Type B pancreatic cell (in vitro differentiated cells): ENCODE data around the gene THADA. TPM values are rescaled to one million over a fixed set of nuclear protein-coding genes. Genes with fewer than 3 reads are reported as not detected.

Source experiments
- DNase-seq: peaks from one replicate; pipeline ENCODE4 v3.0.0; 2021; ENCODE audit warnings: mixed read lengths; ENCODE audit not compliant: unreplicated experiment; ENCODE audit errors: extremely low spot score
- H3K27ac Mint-ChIP-seq: 2 replicates; pipeline ENCODE4 v1.8.0; 2021; ENCODE audit warnings: mild to moderate bottlenecking, mixed read lengths
- H3K27me3 Mint-ChIP-seq: 2 replicates; pipeline ENCODE4 v1.8.0; 2021; ENCODE audit warnings: mixed read lengths
- H3K36me3 Mint-ChIP-seq: 2 replicates; pipeline ENCODE4 v1.8.0; 2021; ENCODE audit warnings: mixed read lengths
- H3K4me1 Mint-ChIP-seq: one replicate; pipeline ENCODE4 v1.8.0; 2021; ENCODE audit warnings: mixed read lengths; ENCODE audit not compliant: unreplicated experiment
- H3K4me3 Mint-ChIP-seq: 2 replicates; pipeline ENCODE4 v1.8.0; 2021; ENCODE audit warnings: mild to moderate bottlenecking, mixed read lengths
- H3K9me3 Mint-ChIP-seq: 2 replicates; pipeline ENCODE4 v1.8.0; 2021; ENCODE audit warnings: mixed read lengths
- total RNA-seq: library from RNA; stranded (reverse); gene quantifications from 2 replicates; pipeline ENCODE4 v1.2.1, GENCODE V29; 2021; ENCODE audit warnings: low replicate concordance
- TF ChIP-seq, protein P1 (sequence below): fragments of 200-600 bp; sonication (generic); conservative IDR thresholded peaks from 2 replicates; pipeline ENCODE4 v1.5.0; 2021; ENCODE audit warnings: antibody characterized with exemption, mild to moderate bottlenecking

THADA gene
- total RNA-seq, 1 donor from 2014 or later, result 35.6 TPM

DNA sequence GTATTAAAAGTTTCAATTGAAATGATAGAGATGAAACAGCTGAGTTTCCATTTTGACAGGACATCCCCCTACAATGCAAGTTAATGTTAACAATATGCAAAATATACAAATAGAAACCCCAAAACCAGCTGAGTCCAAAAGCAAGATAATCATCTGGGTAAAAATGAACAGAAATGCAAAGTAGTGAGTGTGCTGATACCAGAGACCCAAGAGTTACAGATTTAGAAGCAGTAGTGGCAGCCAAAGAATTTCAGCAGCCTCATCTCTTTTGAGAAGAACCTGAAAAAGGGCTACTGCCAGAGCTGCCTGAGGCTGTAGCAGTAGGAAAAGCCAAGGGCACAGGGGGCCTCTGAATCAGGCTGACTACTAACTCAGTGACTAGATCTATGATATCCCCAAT, 82.6 kb downstream of the THADA start:
- no peaks in the 10 kb centered on the region for H3K4me1 Mint-ChIP-seq
- H3K27me3 Mint-ChIP-seq, result no peaks in the 10 kb centered on the region
- TF ChIP-seq, protein P1, sequence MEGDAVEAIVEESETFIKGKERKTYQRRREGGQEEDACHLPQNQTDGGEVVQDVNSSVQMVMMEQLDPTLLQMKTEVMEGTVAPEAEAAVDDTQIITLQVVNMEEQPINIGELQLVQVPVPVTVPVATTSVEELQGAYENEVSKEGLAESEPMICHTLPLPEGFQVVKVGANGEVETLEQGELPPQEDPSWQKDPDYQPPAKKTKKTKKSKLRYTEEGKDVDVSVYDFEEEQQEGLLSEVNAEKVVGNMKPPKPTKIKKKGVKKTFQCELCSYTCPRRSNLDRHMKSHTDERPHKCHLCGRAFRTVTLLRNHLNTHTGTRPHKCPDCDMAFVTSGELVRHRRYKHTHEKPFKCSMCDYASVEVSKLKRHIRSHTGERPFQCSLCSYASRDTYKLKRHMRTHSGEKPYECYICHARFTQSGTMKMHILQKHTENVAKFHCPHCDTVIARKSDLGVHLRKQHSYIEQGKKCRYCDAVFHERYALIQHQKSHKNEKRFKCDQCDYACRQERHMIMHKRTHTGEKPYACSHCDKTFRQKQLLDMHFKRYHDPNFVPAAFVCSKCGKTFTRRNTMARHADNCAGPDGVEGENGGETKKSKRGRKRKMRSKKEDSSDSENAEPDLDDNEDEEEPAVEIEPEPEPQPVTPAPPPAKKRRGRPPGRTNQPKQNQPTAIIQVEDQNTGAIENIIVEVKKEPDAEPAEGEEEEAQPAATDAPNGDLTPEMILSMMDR, result no peak
- peaks cover 18% of the 10 kb centered on the region for H3K36me3 Mint-ChIP-seq
- H3K9me3 Mint-ChIP-seq, result no peaks in the 10 kb centered on the region
- no peak overlapping the region for H3K27ac Mint-ChIP-seq
- DNase-seq, result no peak
- H3K4me3 Mint-ChIP-seq, result no peak overlapping the region

DNA sequence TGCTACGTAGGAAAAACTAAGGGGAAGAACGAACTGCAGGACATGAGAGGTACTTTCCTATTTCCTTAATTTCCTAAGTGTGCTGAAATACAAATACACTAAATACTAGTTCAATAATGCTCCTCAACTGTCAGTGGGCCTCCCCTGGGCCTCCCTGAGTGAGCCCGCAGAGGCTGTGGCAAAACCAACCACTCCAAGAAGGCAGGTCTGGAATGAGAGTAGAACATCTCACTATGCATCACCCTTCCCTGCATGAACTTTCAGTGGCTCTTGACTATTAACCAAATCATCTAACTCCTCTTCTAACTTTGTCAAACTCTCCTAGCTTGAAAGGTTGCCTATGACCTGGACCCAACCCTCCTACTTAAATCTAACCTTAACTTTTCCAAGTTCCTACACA, 84.6 kb downstream of the THADA start:
- TF ChIP-seq, protein P1, result no peak
- H3K27ac Mint-ChIP-seq, result no peak overlapping the region
- no peaks in the 10 kb centered on the region for H3K27me3 Mint-ChIP-seq
- H3K4me1 Mint-ChIP-seq, result no peaks in the 10 kb centered on the region
- peaks cover 29% of the 10 kb centered on the region for H3K36me3 Mint-ChIP-seq
- DNase-seq, result no peak
- H3K9me3 Mint-ChIP-seq, result no peaks in the 10 kb centered on the region
- H3K4me3 Mint-ChIP-seq, result no peak overlapping the region

DNA sequence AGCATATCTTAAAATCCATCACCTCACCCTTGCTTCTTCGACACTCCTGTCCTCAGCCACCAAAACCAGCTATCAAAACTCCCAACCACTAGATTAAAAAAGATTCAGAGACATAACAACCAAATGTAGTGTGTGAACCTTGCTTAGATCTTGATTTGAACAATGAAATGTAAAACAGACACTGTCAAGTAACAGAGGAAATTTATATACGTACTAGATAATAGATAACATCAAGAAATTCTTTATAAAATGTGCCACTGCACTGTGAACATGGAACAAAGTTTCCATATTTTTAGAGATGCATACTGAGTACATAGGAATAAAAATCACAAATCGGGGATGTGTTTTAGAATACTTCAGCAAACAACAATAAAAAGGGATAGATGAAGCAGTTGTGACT, 86.0 kb downstream of the THADA start:
- H3K4me1 Mint-ChIP-seq, result no peaks in the 10 kb centered on the region
- H3K9me3 Mint-ChIP-seq, result no peaks in the 10 kb centered on the region
- H3K27me3 Mint-ChIP-seq, result no peaks in the 10 kb centered on the region
- H3K4me3 Mint-ChIP-seq, result no peak overlapping the region
- DNase-seq, result no peak
- H3K27ac Mint-ChIP-seq, result no peak overlapping the region
- H3K36me3 Mint-ChIP-seq, result peaks cover 30% of the 10 kb centered on the region
- TF ChIP-seq, protein P1, result no peak

DNA sequence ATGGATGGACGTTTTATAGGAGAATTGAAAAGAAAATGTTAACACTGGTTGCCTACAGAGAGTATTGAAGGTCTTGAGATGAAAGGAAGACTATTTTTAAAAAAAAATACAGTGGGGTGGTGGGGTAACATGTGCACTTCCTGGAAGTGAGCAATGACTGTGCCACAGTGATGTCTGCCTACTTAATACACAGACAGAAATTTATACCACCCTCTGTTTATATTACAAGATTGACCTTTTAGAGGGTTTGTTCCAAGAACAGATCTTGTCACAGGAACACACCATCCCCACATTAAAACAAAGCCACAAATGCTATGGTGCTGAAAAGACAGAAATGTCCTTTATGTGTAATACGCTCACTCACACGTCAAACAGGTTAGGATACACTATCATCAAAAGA, 87.6 kb downstream of the THADA start:
- no peak overlapping the region for H3K4me3 Mint-ChIP-seq
- no peaks in the 10 kb centered on the region for H3K27me3 Mint-ChIP-seq
- no peak overlapping the region for H3K27ac Mint-ChIP-seq
- H3K36me3 Mint-ChIP-seq, result peaks cover 31% of the 10 kb centered on the region
- no peaks in the 10 kb centered on the region for H3K9me3 Mint-ChIP-seq
- TF ChIP-seq, protein P1, result no peak
- no peaks in the 10 kb centered on the region for H3K4me1 Mint-ChIP-seq
- DNase-seq, result no peak

DNA sequence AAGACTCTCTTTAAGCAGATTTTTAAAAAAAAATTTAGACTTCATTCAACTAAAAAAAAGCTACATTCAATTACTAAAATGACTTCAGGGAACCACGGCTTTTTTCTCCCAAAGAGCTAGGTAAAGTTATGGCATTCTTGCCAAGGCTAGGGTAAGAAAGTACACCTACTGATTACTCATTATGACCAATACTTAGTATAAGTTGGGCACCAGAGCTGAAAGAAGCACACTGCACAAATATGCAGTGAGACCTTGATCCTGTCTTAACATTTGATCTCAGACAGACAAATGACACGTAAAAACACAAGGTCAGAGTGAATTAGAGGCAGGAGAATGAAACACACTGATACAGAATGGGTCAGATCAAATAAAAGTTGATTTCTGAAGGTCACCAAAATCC, 88.7 kb downstream of the THADA start:
- DNase-seq, result no peak
- no peak overlapping the region for H3K27ac Mint-ChIP-seq
- H3K4me1 Mint-ChIP-seq, result no peaks in the 10 kb centered on the region
- TF ChIP-seq, protein P1, result no peak
- H3K9me3 Mint-ChIP-seq, result no peaks in the 10 kb centered on the region
- H3K27me3 Mint-ChIP-seq, result no peaks in the 10 kb centered on the region
- H3K4me3 Mint-ChIP-seq, result no peak overlapping the region
- H3K36me3 Mint-ChIP-seq, result peaks cover 28% of the 10 kb centered on the region

DNA sequence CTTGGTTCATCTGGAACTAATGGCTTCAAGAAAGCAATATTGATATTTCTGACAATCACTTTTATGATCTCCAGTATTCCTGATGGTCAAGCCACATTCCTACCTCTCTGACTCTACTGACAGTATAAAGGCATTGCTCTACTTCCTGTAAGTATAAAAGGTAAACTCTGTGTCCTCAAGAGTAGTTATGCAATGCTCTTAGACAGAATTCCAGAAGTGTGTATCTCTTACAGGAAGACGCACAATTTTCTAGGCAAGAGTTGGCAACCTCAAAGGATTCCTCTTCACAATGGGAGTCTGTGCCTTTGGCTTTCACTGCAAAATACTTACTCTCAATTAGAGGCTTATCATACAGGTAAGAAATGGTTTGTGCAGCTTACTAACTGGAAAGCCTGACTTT, 100.1 kb downstream of the THADA start:
- Mint-ChIP-seq H3K27me3 (no peaks in the 10 kb centered on the region), H3K36me3 (peaks cover 40% of the 10 kb centered on the region), H3K4me3 (no peak overlapping the region), H3K9me3 (no peaks in the 10 kb centered on the region), H3K4me1 (no peaks in the 10 kb centered on the region), H3K27ac (no peak overlapping the region)
- DNase-seq, result no peak
- TF ChIP-seq, protein P1, result no peak
